GM04504 (cell line): ENCODE data around the gene TRABD2B.

Source experiments
- DNase-seq: peaks from one replicate; pipeline ENCODE4 v3.0.0-alpha.2; 2012; ENCODE audit warnings: low read depth

Gene TRABD2B

DNA sequence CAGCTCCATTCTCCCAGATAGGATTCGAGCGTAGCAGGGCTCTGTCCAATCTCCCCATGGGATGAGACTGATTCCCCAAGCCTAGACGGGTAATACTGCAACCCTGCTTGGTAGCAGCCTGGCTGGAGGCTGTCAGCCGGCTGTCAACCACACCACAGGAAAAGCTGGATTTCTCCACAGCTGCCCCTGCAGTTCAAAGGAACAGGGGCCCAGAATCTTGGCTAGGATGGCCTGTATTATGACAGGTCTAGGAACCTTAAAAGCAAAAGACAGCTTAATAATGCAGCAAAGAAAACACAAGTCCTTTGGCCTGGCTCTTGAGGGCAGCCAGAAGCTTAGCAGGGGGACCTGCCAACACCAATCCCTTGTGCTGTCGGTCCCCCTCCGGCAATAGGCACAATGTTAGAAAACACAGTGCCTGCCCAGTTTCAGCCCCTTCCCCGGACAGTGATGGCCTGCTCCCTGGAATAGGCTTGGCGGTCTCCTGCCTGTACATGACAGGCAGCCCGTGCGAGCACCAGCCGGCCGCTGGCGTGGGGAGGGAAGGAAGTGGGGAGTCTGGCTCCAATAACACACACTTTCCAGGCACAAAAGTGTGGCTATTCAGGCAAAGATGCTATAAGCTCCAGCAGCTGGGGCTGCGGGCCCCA is 90.5 kb downstream of the TRABD2B start:
- DNase-seq = no peak

GRCh38 chr1:47906009-47906432 is 91.2 kb downstream of the TRABD2B start:
- DNase-seq = no peak

GRCh38 chr1:47903723-47904122 is 93.5 kb downstream of the TRABD2B start:
- no peak for DNase-seq

- no peak for DNase-seq
Measured at GRCh38 chr1:47901001-47901575, 96.1 kb downstream of the TRABD2B start.

- no peak for DNase-seq
Measured at GRCh38 chr1:47898133-47898845, 98.9 kb downstream of the TRABD2B start.

DNA sequence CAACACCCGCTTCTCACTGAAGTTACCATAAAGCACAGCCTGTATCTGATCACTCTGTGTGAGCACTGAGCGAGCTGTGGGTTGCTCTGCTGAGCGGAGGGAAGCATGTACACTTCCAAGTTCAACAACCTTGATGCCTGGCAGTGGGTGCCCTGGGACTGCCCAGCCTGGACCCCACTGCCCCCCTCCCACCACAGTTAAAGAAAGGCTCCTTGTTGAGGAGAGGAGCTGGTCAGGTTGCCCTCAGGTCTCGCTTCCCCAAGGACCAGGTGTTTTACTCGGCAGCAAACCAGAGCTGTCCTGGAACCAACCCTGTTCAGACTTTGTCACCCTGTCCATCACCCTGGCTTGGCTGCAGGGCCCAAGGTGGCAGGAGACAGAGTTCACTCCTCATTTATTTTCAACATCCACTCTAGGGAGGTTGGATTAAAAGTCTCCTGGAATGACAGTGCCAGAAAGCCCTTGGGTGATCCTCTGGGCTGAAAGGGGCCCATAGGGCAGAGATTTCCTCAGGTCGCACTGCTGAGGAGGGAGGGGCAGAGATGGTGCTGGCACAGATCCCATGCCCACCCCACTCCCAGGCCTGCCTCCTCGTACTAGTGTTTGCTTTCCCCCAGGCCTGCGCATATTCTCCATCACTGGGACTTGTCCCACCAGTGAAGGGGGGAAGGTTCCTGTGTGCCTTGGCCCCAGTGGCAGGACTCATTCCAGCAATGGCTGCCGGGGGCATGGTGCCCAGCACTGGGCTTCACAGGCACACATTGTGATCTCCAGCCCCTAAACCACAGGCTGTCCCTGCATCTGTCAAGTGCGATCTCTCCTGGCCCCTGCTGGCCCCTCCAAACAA is 101.7 kb downstream of the TRABD2B start:
- DNase-seq = no peak

GRCh38 chr1:47894410-47895278 is 102.5 kb downstream of the TRABD2B start:
- no peak for DNase-seq

GRCh38 chr1:47893412-47893811 is 103.8 kb downstream of the TRABD2B start:
- no peak for DNase-seq

DNA sequence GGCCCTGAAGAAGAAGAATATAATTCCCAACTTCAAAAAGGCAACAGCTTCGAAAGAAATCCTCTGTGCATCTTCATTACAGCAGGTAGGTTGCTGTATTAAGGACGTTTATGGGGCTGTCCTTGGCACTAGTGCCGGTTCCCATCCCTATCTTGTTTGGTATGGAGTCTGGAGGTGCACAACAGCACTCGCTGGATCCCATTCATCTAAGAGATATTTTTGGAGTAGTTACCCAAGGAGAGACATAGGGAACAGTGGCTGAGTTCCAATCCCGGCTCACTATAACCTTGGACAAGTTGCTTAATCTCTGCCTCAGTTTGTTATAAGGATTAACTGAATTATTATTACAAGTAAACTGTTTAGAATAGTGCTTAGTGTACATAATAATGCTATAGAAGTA is 106.4 kb downstream of the TRABD2B start:
- no peak for DNase-seq

GRCh38 chr1:47888294-47888629 is 108.9 kb downstream of the TRABD2B start:
- no peak for DNase-seq

- DNase-seq = no peak
Measured at GRCh38 chr1:47887475-47888293, 109.5 kb downstream of the TRABD2B start.

DNA sequence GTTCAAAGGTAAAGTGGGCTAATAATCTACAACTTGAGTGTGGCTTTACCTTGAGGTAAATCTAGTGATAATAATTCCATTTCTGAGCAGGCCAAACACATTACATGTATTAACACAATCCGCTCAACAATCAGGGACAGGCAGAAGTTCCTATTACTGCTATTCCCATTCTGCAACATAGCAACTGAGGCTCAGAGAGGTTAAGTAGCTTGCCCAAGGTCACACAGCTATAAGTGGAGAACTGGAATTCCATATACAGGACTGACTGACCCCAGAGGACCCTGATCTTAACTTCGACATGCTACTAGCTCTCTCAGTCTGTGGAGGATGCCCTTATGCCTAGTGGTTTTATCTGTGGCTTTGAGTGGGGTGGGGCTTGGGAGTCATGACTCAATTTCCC is 110.1 kb downstream of the TRABD2B start:
- DNase-seq = no peak

GRCh38 chr1:47886141-47886540 is 111.0 kb downstream of the TRABD2B start:
- no peak for DNase-seq

DNA sequence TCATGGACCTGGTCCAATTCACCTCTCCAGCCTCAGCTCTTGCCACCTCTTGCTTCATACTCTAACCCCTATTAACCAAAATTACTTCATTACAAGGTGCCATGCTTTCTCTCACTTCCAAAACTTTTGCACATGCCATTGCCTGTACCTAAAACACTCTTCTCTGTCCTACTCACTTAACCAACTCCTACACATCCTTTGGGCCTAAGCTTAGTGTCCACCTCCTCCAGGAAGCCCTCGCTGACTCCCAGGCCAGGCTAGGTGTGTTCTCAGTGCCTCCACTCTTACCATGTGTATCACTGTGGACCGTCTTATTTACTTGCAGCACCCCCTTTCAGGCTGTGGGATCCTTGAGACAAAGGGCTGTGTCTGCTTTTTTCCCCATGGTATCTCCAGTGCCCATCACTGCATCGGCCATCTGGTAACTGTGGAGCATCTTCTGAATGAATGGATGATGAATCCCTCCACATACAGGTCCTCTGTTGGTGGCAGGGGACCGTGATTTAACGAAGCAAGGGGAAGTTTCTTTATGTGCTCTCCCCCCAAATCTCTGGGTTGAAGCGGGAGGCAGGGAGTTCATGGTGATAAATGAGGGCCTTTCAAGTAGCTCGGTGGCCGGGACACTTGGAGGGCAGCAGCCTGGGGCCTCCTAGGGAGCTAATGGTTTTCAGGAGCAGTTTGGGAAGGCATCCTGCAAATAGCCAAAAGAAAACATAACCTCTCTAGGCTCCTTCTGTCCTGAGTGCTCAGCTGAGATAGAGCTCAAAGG is 111.9 kb downstream of the TRABD2B start:
- no peak for DNase-seq

DNA sequence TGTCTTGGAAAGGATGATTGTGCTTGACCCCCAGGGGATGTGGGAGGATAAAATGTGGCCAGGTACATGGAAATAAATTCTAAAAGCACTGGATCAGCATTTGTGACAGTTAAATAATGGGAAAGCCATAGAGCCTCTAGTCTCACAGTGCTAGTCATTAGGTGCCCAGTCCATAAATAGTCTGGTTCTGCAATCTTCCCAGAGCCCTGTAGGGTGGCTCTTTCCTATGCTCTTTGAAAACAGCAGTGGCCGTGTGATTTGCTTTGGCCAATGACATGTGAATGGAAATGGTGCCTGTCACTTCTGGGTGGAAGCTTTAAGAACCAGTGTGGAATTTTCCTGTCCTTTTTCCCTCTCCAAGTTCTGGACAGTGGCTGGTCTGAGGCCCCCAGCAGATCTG is 113.2 kb downstream of the TRABD2B start:
- DNase-seq = no peak

GRCh38 chr1:47881505-47882442 is 115.4 kb downstream of the TRABD2B start:
- peak; percentile 12 for DNase-seq

GRCh38 chr1:47876587-47876963 is 120.6 kb downstream of the TRABD2B start:
- DNase-seq = no peak

DNA sequence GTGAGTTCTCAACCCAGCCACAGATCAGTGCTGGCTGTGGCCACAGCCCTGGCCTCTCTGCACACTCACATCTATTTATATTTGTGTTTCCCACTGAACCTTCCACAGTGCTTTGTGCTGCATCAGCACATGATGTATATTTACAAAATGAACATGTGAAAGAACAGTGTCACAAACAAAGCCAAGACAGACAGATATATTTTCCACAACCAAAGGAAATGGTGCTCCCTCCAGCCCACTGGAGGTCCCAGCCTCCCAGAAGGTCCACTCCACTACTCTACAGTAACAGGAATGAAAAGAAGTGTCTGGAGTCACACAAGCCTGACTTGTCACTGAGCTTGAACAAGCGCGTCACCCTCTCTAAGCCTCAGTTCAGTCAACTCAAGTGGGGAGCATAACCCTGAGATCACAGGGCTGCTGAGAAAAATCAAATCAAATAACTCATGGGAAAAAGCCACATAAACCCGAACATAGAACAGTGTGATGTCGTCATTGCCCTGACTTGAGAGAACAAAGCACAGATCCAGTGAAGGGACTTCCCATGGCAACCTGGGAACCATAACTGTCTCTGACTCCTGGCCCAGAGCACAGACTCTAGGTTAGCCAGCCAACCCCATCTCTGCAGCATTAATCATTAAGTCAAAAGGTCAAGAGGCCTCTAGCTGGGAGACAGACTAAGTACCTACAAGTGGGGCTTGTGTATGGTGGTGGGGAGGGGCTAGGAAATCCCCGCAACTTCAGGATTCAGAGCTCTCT is 121.2 kb downstream of the TRABD2B start:
- no peak for DNase-seq
